ENCODE data around the gene NAB1.

The NAB1 gene

DNA sequence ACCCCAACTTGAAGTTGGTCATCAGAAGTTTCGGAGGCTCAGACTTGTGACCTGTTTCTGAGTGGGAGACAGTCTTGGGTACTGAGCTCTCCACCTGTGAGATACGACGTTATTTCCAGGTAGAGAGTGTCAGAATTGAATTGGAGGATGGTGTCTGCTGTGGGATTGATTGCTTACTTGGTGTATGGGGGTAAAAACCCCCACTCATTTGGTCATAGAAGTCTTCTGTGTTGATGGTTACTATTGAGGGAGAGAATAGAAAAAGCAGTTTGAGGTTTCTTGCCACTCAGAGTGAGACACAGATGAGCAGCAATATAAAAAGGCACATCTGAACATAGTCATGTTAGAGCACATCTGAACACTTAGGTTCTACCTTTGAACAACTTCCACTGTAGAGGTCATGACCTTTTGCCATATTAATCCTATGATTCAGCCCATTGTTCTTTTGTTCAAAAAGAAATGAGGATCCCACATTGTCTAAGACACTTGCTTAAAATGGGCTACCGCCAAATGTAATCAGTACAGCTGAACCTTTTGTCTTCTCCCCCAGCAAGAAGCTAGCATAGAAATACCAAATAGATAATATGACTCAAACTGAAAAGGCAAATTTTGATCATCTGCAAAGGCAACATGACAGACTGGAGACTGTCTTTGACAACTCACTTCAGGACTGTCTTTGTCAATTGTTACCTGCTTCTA, 73.3 kb downstream of the NAB1 start:
- H3K4me3 ChIP-seq (replicated peaks; ENCODE audit: low read depth, low read length) = no peak overlapping the region
- DNase-seq (ENCODE audit: low read depth) = peak; percentile 42
- TF ChIP-seq, protein P1, sequence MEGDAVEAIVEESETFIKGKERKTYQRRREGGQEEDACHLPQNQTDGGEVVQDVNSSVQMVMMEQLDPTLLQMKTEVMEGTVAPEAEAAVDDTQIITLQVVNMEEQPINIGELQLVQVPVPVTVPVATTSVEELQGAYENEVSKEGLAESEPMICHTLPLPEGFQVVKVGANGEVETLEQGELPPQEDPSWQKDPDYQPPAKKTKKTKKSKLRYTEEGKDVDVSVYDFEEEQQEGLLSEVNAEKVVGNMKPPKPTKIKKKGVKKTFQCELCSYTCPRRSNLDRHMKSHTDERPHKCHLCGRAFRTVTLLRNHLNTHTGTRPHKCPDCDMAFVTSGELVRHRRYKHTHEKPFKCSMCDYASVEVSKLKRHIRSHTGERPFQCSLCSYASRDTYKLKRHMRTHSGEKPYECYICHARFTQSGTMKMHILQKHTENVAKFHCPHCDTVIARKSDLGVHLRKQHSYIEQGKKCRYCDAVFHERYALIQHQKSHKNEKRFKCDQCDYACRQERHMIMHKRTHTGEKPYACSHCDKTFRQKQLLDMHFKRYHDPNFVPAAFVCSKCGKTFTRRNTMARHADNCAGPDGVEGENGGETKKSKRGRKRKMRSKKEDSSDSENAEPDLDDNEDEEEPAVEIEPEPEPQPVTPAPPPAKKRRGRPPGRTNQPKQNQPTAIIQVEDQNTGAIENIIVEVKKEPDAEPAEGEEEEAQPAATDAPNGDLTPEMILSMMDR (IDR thresholded peaks at IDR 0.05; ENCODE audit: low read length, missing control alignments) = no peak

DNA sequence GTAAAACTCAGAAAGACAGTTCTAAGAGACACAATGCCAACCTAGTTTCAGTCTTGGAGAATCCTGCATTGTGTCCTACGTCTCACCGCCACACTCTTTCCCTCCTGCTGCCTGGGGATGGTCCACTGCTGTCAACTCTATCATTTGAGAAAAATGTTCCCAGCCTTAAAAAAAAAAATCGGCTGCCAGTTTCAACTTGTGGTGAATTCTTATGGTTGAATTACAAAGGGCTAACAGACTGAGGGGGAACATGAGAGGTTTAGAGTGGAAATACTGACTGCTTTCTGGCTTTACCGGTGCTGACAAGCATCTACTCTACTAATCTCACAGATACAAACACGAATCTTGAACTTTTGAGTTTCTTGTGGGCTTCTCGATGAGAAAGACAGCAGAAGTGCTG, 74.0 kb downstream of the NAB1 start:
- TF ChIP-seq, protein P1 (IDR thresholded peaks at IDR 0.05; ENCODE audit: low read length, missing control alignments) = no peak
- no peak for DNase-seq (ENCODE audit: low read depth)

DNA sequence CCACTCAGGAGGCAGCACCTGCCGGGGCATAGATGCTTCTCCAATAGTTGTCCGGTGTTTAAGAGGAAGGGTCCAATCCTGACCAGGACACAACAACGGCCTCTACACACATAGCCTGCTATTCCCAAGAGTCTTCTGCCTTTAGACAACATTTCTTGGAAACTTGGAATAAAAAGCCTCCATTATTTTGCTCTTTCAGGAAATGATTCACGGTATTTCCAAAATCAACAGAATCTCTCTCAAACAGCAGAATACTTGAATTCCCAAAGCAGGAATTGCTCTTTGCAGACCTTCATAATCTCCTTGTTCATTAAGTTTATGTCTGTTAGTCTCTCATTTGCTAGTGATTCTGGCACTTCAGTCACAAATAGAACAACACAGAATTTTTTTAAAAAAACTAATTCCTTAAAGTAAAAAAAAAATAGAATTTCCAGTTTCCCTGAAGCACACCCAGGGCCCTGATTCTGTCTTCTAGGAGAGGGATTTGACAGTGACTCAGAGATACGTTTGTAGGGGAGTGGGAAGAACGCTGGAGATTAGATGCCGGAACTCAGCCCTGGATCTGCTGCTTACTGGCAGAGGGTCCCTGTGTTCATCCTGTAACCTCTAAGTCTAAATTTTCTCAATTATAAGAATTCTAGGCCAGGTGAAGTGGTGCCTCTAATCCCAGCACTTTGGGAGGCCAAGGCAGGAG, 74.7 kb downstream of the NAB1 start:
- peak; percentile 52 for DNase-seq (ENCODE audit: low read depth)

More for the DNA sequence above, 74.0 kb downstream of the NAB1 start:
- no peak overlapping the region for H3K4me3 ChIP-seq (replicated peaks; ENCODE audit: low read depth, low read length)

DNA sequence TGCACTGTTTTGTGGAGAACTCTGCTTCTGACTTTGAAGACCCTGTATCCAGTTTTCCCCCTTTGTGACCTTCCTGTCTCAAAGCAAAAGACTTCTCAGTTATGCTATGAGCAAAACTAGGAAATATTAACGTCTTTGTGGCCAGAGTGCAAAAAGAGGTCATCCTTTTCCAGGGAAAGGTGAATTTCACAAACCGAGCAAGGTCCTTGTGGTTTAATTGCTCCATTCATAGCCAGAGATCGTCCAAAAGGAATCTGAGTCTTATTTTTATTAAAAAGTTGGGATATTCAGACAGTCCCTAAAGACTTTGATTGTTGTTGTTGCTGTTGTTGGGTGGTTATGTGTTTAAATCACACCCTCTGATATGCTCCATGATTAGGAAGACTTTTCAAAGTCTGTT, 77.4 kb downstream of the NAB1 start:
- DNase-seq (ENCODE audit: low read depth) = no peak
- TF ChIP-seq, protein P1 (IDR thresholded peaks at IDR 0.05; ENCODE audit: low read length, missing control alignments) = no peak
- no peak overlapping the region for H3K4me3 ChIP-seq (replicated peaks; ENCODE audit: low read depth, low read length)

More for the DNA sequence above, 74.7 kb downstream of the NAB1 start:
- no peak overlapping the region for H3K4me3 ChIP-seq (replicated peaks; ENCODE audit: low read depth, low read length)
- TF ChIP-seq, protein P1 (IDR thresholded peaks at IDR 0.05; ENCODE audit: low read length, missing control alignments) = no peak

DNA sequence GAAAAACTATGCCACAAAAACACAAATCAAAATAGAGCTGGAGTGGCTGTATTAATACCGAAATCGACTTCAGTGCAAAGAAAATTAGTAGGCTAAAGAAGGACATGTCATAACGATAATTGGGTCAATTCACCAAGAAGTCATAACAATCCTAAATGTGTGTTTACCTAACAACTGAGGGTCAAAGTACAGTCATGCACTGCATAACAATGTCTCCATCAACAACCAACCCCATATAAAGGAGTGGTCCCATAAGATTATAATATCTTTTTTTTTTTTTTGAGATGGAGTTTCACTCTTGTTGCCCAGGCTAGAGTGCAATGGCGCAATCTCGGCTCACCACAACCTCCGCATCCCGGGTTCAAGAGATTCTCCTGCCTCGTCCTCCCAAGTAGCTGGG, 87.5 kb downstream of the NAB1 start:
- no peak for DNase-seq (ENCODE audit: low read depth)
- TF ChIP-seq, protein P1 (IDR thresholded peaks at IDR 0.05; ENCODE audit: low read length, missing control alignments) = no peak
- H3K4me3 ChIP-seq (replicated peaks; ENCODE audit: low read depth, low read length) = no peak overlapping the region

DNA sequence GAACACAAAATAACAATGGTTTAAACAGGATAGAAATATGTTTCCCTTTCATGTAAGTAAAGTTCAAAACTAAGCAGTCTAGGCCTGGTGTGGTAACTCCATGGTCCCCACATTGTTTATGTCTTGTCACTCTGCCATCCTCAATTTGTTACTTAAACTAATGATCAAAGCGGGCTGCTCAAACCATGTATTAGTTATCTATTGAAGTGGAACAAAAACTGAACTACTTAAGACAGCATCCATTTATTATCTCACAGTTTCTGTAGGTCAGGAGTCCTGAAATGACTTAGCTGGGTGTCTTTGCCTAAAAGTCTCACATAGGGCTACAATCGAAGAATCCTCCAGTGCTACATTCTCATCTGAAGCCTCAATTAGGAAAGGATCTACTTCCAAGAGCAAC, 91.6 kb downstream of the NAB1 start:
- DNase-seq (ENCODE audit: low read depth) = no peak
- TF ChIP-seq, protein P1 (IDR thresholded peaks at IDR 0.05; ENCODE audit: low read length, missing control alignments) = no peak
- H3K4me3 ChIP-seq (replicated peaks; ENCODE audit: low read depth, low read length) = no peak overlapping the region
